ENCODE results near the gene HIBCH. TPM values are rescaled to one million over a fixed set of nuclear protein-coding genes. Genes with fewer than 3 reads are reported as not detected.
A peak's percentile ranks its signal among the peaks of the same experiment; 100 is the strongest.
"Not testable (repeated sequence)": the region's sequence is repeated elsewhere in the genome, so short reads cannot be mapped to it uniquely, and the experiment has no call there.

Gene HIBCH
- total RNA-seq, 1 donor from 2014 or later, result 22.6 TPM

DNA sequence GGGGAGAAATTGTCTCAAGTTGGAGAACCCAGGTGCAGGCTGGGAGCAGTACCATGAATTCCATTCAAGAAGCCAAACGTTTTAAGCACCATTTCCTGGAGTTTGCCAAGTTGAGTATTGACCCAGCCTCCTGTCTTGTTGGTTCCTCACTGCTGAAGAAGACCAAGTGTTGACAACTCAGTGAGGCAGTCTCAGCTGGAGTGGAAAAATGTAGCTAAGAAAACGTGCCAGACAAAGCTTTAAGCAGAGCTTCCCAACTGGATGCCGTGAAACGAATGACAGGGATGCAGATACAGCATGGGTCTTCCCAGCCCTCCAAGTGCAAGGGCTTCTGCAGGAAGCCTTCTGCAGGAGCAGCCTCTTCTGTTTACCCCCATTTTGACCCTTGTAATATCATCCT, 23.0 kb upstream of the HIBCH start:
- no peak for DNase-seq

DNA sequence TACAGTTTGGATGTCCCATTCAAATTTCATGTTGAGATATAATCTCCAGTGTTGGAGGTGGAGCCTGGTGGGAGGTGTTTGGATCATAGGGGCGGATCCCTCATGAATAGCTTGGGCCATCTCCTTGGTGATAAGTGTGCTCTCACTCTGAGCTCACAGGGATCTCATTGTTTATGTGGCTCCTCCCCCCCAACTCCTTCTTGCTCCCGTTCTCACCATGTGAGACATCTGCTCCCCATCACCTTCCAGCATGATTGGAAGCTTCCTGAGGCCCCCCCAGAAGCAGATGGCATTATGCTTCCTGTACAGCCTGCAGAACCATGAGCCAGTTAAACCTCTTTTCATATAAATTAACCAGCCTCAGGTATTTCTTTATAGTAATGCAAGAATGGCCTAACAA, 20.7 kb upstream of the HIBCH start:
- DNase-seq, result peak; percentile 54

DNA sequence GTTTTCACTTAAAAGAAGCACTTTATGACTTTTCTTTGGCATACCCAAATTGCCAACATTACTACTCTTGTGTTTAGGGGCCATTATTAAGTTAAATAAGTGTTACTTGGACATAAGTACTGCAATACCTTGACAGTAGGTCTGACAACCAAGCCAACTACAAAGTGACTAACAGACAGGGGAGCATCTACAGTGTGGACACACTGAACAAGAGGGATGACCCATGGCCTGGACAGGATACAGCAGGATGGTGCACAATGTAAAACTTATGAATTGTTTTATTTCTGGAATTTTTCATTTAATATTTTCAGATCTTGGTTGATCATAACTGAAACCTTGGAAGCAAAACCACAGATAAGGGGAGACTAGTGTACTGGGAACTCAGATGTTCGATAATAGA, 19.8 kb upstream of the HIBCH start:
- no peak for DNase-seq

DNA sequence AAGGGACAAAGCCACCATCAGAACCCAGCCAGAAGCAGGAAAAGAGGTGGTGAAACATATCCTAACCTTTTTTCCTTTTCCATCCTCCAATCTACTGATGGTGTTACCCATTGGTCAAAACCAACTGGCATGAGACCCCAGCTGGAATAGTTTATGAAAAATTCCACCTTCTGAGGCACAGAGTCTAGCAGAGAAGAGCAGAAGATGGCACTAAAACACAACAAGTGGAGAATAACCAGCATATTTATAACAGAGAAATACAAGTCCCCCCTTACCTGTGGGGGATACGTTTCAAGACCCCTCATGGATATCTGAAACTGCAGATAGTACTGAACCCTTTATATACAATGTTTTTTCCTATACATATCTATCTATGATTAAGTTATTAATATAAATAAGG, 18.8 kb upstream of the HIBCH start:
- no peak for DNase-seq

GRCh38 chr2:190336420-190336819, 16.8 kb upstream of the HIBCH start:
- no peak for DNase-seq

GRCh38 chr2:190335584-190335983, 16.0 kb upstream of the HIBCH start:
- DNase-seq, result not testable (repeated sequence)

GRCh38 chr2:190335225-190335559, 15.6 kb upstream of the HIBCH start:
- DNase-seq, result no peak

DNA sequence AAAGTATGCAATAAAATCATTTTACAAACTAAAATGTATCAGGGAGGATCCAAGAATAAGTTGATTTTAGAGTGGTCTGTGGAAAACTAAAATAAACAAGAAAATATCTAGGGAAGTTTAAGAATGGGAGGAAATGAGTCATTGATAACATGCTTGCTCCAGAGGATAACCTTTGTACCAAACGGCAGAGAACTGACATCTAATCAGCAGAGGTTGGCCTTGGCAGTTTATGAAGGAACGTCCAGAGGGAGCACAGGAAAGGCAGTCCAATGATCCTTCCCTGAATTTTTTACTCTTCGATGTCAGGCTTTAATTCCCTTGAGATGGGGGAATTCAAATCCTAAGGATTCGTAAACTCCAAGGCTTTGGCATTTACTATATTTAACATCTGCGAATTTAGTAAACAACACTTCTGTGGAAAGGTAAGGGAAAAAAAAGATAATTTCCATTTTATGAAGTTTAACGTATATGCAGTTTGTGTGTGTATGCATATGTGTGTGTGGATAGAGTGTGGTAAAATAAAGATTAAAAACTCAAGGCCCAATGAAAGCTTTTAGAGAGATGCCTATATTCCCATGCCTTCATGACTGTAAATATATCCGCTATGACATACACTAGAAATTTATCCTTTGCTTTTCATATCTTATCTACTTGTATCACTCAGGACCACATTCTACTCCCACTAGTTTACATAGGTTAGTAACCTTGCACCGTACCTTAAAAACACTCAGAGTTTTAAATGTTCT, 15.0 kb upstream of the HIBCH start:
- peak; percentile 97 for DNase-seq

GRCh38 chr2:190333928-190334327, 14.3 kb upstream of the HIBCH start:
- DNase-seq, result no peak

- peak; percentile 21 for DNase-seq
Observed at GRCh38 chr2:190333395-190333794, 13.8 kb upstream of the HIBCH start.

- DNase-seq, result peak; percentile 59
Observed at GRCh38 chr2:190328573-190329147, 9.0 kb upstream of the HIBCH start.

- DNase-seq, result no peak
Observed at GRCh38 chr2:190327867-190328572, 8.4 kb upstream of the HIBCH start.

DNA sequence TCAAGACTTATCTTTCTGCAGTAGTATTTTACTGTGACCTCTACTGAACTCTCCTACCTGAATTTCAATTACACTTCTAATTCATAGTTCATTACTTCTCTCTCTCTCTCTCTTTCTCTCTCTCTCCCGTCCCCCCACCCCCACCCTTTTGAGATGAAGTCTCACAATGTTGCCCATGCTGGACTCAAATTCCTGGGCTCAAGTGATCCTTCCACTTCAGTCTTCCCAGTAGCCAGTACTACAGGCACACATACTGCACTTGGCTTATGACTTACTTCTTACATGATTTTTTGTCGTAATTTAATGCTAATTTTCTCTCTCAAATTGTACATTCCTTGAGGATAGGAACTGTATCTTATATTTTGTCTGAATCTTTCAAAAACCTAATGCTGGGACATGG, 6.0 kb upstream of the HIBCH start:
- no peak for DNase-seq

GRCh38 chr2:190323406-190323805, 3.8 kb upstream of the HIBCH start:
- no peak for DNase-seq

- no peak for DNase-seq
Observed at GRCh38 chr2:190320696-190321095, 1.1 kb upstream of the HIBCH start.

DNA sequence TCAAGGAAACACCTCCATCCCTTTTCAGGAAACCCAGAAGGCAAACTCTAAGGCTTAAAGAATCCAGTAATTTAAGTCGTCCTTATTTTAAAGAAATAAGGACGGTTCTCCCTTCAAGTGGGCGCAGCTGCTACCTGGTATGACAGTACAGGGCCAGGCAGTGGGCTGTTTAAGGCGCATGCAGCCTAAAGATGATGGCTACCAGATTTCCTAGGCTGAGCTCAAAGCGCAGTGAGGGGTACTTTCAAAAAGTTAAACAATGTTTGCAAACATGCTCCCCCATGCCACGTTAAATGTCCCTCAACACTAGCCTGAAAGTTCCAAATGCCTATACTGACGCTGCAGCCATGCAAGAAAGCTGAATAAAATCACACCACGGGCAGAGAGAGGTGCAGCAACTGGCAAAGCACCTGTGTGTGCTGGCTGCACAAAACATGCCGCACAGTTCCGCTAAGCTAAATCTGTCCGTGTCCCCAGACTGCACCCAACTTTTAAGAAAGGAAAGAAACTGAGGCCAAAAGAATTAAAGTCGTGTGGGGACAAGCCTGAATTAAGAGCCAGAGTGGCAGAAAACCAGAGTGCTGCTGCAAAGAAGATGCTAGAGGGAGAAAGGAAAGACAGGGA, 583 bp downstream of the HIBCH start:
- DNase-seq, result peak; percentile 33

GRCh38 chr2:190318514-190318913, 1.1 kb downstream of the HIBCH start:
- DNase-seq, result no peak

DNA sequence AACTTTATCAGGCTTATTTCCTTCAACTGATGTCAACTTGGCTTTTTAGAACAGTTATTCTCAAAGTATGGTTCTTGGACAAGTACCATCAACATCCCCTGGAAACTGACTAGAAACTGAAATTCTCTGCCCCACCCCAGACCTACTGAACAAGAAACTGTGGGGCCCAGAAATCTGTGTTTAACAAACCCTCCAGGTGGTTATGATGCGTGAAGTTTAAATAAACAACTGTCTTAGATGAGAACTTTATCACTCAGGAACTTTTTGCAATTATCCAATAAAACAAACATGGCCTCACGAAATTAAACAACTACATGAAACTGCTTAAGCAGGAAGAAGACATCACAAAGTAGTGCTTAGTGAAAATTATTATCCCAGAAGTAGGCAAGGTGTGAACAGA, 4.4 kb downstream of the HIBCH start:
- no peak for DNase-seq

- DNase-seq, result no peak
Observed at GRCh38 chr2:190313880-190314279, 5.7 kb downstream of the HIBCH start.

DNA sequence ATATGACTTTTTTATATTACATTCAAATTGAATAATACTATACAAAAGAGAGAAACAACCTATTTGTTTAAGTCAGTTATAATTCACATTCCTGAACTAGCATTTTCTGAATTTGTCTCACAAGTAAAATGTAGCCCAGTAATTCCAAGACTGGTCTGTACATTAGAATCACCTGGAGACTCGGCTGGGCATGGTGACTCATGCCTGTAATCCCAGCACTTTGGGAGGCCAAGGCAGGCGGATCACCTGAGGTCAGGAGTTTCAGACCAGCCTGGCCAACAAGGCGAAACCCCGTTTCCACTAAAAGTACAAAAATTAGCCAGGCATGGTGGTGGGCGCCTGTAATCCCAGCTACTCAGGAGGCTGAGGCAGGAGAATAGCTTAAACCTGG, 7.0 kb downstream of the HIBCH start:
- not testable (repeated sequence) for DNase-seq

GRCh38 chr2:190311893-190312634, 7.6 kb downstream of the HIBCH start:
- DNase-seq, result no peak

DNA sequence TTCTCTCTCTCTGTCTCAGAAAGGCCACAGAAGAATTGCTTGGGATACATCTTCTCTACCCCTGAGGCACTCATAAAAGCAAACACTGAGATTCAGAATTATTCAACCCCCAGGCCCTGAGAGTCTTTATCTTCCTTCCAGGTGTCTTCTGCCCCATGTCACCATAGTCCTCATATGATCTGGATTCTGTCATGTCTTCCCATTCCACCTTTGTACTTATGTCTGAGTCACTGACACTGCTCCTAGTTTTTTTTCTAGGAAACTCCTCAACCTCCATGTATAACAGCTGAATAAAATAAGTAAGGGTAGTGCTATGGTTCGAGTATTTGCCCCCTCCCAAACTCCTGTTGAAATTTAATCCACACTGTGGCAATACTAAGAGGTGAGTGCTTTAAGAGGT, 11.6 kb downstream of the HIBCH start:
- no peak for DNase-seq

DNA sequence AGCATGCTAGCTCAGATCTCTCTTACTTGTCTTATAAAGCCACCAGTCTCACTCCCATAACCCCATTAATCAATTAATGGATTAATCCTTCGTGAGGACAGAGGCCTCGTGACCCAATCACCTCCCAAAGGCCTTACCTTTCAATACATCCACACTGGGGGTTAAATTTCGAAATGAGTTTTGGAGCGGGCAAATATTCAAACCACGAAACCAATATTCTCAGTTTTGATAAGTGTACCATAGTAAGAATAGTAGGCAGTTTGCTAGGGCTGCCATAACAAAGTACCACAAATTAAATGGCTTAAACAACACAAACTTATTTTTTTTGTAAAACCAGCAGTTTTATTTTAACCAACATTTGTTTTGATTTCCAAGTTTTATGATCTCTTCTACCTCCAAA, 15.2 kb downstream of the HIBCH start:
- DNase-seq, result no peak
